ENCODE data around the gene UCK1. TPM values are rescaled to one million over a fixed set of nuclear protein-coding genes. Genes with fewer than 3 reads are reported as not detected.

UCK1 gene
- total and polyA plus RNA-seq, 2 of the 4 experiments (the other 2 are of a cell fraction): 17.9 to 21.4 TPM

GRCh38 chr9:131578731-131579504 is 47.9 kb upstream of the UCK1 start:
- no peak overlapping the region for H3K27ac ChIP-seq (ENCODE audit: insufficient read depth, low read length)
- no peak overlapping the region for H2BK120ac ChIP-seq (ENCODE audit: low read depth, low read length)
- H2BK5ac ChIP-seq (ENCODE audit: low read depth, low read length, poor library complexity, severe bottlenecking): no peak overlapping the region
- no peak overlapping the region for H2BK20ac ChIP-seq (ENCODE audit: low read depth, low read length)
- ChIA-PET POLR2A (ENCODE audit: unreplicated experiment) (no interaction called here), CTCF (no interaction called here)
- H3K4me1 ChIP-seq (ENCODE audit: control insufficient read depth, insufficient read depth, low read length): no peaks in the 10 kb centered on the region
- no peak overlapping the region for H2AK5ac ChIP-seq (ENCODE audit: low read depth, low read length)
- no peak overlapping the region for H3K18ac ChIP-seq (ENCODE audit: low read depth, low read length)
- H3K79me1 ChIP-seq (ENCODE audit: low read depth in 1 of 2, low read length in 2 of 2): no peaks in the 10 kb centered on the region
- no peak overlapping the region for H3K4me2 ChIP-seq (ENCODE audit: low read depth, low read length)
- no peak overlapping the region for H4K5ac ChIP-seq (ENCODE audit: low read depth, low read length)
- H3K4me3 ChIP-seq (ENCODE audit: insufficient read depth, low read depth, low read length): no peak overlapping the region
- H3K14ac ChIP-seq (replicated peaks; ENCODE audit: low read depth, low read length): no peak overlapping the region
- H2BK15ac ChIP-seq (ENCODE audit: low read depth, low read length): no peak overlapping the region
- no TSS peak for BruUV-seq (replicated peaks)
- ATAC-seq (ENCODE audit: low read depth): no peak
- in situ Hi-C loops (cut with MboI; ENCODE audit: low sequenced_read_pairs): loop anchor here (25.0 kb wide), 1 partner anchor 683 kb away; no protein-coding TSS in a partner anchor
- H2AK9ac ChIP-seq (replicated peaks; ENCODE audit: low read depth, low read length, poor library complexity): no peak overlapping the region
- no peak overlapping the region for H3K56ac ChIP-seq (ENCODE audit: extremely low read depth, insufficient read depth, low read length)
- TF ChIP-seq BHLHE40 (IDR thresholded peaks at IDR 0.05; ENCODE audit: low read depth, low read length) (no peak), CHD1 (IDR thresholded peaks at IDR 0.05; ENCODE audit: low read depth, low read length) (no peak), USF2 (IDR thresholded peaks at IDR 0.05; ENCODE audit: low read depth, low read length) (no peak), RCOR1 (IDR thresholded peaks at IDR 0.05; ENCODE audit: insufficient replicate concordance, low read length) (no peak), POLR2A (IDR thresholded peaks at IDR 0.05; ENCODE audit: low read depth, low read length) (no peak), RFX5 (IDR thresholded peaks at IDR 0.05; ENCODE audit: low read depth, low read length) (no peak), MAZ (IDR thresholded peaks at IDR 0.05; ENCODE audit: borderline replicate concordance, low read depth, low read length) (no peak), RAD21 (IDR thresholded peaks at IDR 0.05; ENCODE audit: low read length) (no peak), MXI1 (IDR thresholded peaks at IDR 0.05; ENCODE audit: borderline replicate concordance, low read depth, low read length) (no peak), MAFK (IDR thresholded peaks at IDR 0.05; ENCODE audit: low read depth, low read length) (no peak), CTCF (conservative IDR thresholded peaks at IDR 0.05; ENCODE audit: low read depth, low read length) (no peak), SMC3 (IDR thresholded peaks at IDR 0.05; ENCODE audit: low read depth, low read length) (no peak), ELK1 (IDR thresholded peaks at IDR 0.05; ENCODE audit: borderline replicate concordance, low read depth, low read length) (no peak), NFE2L2 (IDR thresholded peaks at IDR 0.05; ENCODE audit: low read depth, low read length) (no peak), FOS (IDR thresholded peaks at IDR 0.05; ENCODE audit: low read depth, low read length) (no peak)
- H4K20me1 ChIP-seq (ENCODE audit: insufficient read depth, low read length): no peaks in the 10 kb centered on the region
- no peak overlapping the region for H2AFZ ChIP-seq (replicated peaks; ENCODE audit: low read length, poor library complexity)
- DNase-seq: no peak
- no peaks in the 10 kb centered on the region for H3K27me3 ChIP-seq (ENCODE audit: control insufficient read depth, insufficient read depth, low read length)
- no peak overlapping the region for H4K91ac ChIP-seq (ENCODE audit: insufficient read depth, low read depth, low read length)
- dilution Hi-C loops (cut with HindIII; ENCODE audit: low sequenced_read_pairs, unreplicated experiment): no loop called here
- no peak overlapping the region for H3K4ac ChIP-seq (ENCODE audit: low read depth, low read length)
- 0 out of 2 replicates have a peak, but pooled peaks cover under 1% of the 10 kb centered on the region for H3K9me1 ChIP-seq (ENCODE audit: insufficient read depth, low read length)
- no peak overlapping the region for H3K23ac ChIP-seq (ENCODE audit: low read depth, low read length)
- H3K9ac ChIP-seq (ENCODE audit: low read depth, low read length): no peak overlapping the region
- no peak overlapping the region for H4K8ac ChIP-seq (ENCODE audit: low read depth in 2 of 2, low read length in 2 of 2)
- peaks cover 50% of the 10 kb centered on the region for H3K36me3 ChIP-seq (ENCODE audit: control insufficient read depth, insufficient read depth, low read length)
- no peaks in the 10 kb centered on the region for H3K9me3 ChIP-seq (ENCODE audit: control insufficient read depth, insufficient read depth, low read length)
- WGBS, 2 experiments (ENCODE audit: extremely low coverage in 2 of 2, insufficient read length in 1 of 2): 82% methylated on average over 4 of the region's 26 CpGs; no CpG with 5 or more reads in 1 of the 2 experiments
- intact Hi-C loops (cut with micrococcal nuclease): no loop called here
